Embryonic facial prominence (tissue), 1 donor: Measurements from ENCODE around the gene RAP1GDS1.
"Not testable (repeated sequence)": the region's sequence is repeated elsewhere in the genome, so short reads cannot be mapped to it uniquely, and the experiment has no call there.

Source experiments
- DNase-seq: peaks from one replicate; pipeline ENCODE4 v3.0.0-alpha.2; 2016; ENCODE audit errors: extremely low spot score

Gene RAP1GDS1

GRCh38 chr4:98433691-98434090 lies 172.5 kb downstream of the RAP1GDS1 start:
- no peak for DNase-seq

- no peak for DNase-seq
Measured at GRCh38 chr4:98434816-98435215, 173.6 kb downstream of the RAP1GDS1 start.

GRCh38 chr4:98444371-98444770 lies 183.2 kb downstream of the RAP1GDS1 start:
- DNase-seq: no peak

- no peak for DNase-seq
Measured at GRCh38 chr4:98446499-98447375, 185.6 kb downstream of the RAP1GDS1 start.

- DNase-seq: no peak
Measured at GRCh38 chr4:98447648-98448047, 186.5 kb downstream of the RAP1GDS1 start.

GRCh38 chr4:98448908-98449307 lies 187.7 kb downstream of the RAP1GDS1 start:
- DNase-seq: no peak

- no peak for DNase-seq
Measured at GRCh38 chr4:98452091-98452490, 190.9 kb downstream of the RAP1GDS1 start.

GRCh38 chr4:98457422-98457821 lies 196.2 kb downstream of the RAP1GDS1 start:
- DNase-seq: not testable (repeated sequence)

- DNase-seq: not testable (repeated sequence)
Measured at GRCh38 chr4:98461121-98461865, 200.1 kb downstream of the RAP1GDS1 start.

GRCh38 chr4:98462487-98462886 lies 201.3 kb downstream of the RAP1GDS1 start:
- no peak for DNase-seq

- no peak for DNase-seq
Measured at GRCh38 chr4:98466868-98467599, 205.8 kb downstream of the RAP1GDS1 start.

GRCh38 chr4:98467627-98468072 lies 206.5 kb downstream of the RAP1GDS1 start:
- peak; percentile 71 for DNase-seq

GRCh38 chr4:98468709-98469108 lies 207.5 kb downstream of the RAP1GDS1 start:
- DNase-seq: no peak

GRCh38 chr4:98469771-98470170 lies 208.6 kb downstream of the RAP1GDS1 start:
- no peak for DNase-seq

- DNase-seq: no peak
Measured at GRCh38 chr4:98470366-98470765, 209.2 kb downstream of the RAP1GDS1 start.

GRCh38 chr4:98470831-98471230 lies 209.6 kb downstream of the RAP1GDS1 start:
- DNase-seq: no peak

GRCh38 chr4:98473046-98473445 lies 211.9 kb downstream of the RAP1GDS1 start:
- DNase-seq: no peak

- DNase-seq: no peak
Measured at GRCh38 chr4:98474408-98474844, 213.2 kb downstream of the RAP1GDS1 start.

GRCh38 chr4:98476891-98477290 lies 215.7 kb downstream of the RAP1GDS1 start:
- DNase-seq: no peak

- DNase-seq: not testable (repeated sequence)
Measured at GRCh38 chr4:98479590-98479989, 218.4 kb downstream of the RAP1GDS1 start.

- no peak for DNase-seq
Measured at GRCh38 chr4:98480535-98480934, 219.4 kb downstream of the RAP1GDS1 start.

GRCh38 chr4:98481167-98481566 lies 220.0 kb downstream of the RAP1GDS1 start:
- DNase-seq: no peak
